ENCODE results near the gene ZNF460.
A peak's percentile ranks its signal among the peaks of the same experiment; 100 is the strongest.

ZNF460 gene

GRCh38 chr19:57305056-57305455, 24.8 kb downstream of the ZNF460 start:
- Histone ChIP-seq H3K27me3 (replicated peaks; ENCODE audit: control insufficient read depth, insufficient read depth, low read length, poor library complexity, severe bottlenecking) (no peaks in the 10 kb centered on the region), H3K27ac (ENCODE audit: insufficient read depth, low read length, poor library complexity, severe bottlenecking) (no peak overlapping the region), H3K36me3 (ENCODE audit: control insufficient read depth, insufficient read depth, low read length) (peaks cover 4% of the 10 kb centered on the region), H3K4me1 (ENCODE audit: control insufficient read depth, insufficient read depth, low read length, poor library complexity, severe bottlenecking) (no peaks in the 10 kb centered on the region), H3K9me3 (ENCODE audit: control insufficient read depth, low read length) (no peaks in the 10 kb centered on the region), H3K4me3 (ENCODE audit: insufficient read depth, low read depth, low read length, poor library complexity, severe bottlenecking) (no peak overlapping the region)
- DNase-seq: no peak

GRCh38 chr19:57308514-57308913, 28.2 kb downstream of the ZNF460 start:
- H3K36me3 ChIP-seq (ENCODE audit: control insufficient read depth, insufficient read depth, low read length): no peaks in the 10 kb centered on the region

GRCh38 chr19:57310792-57311191, 30.5 kb downstream of the ZNF460 start:
- H3K27ac ChIP-seq (ENCODE audit: insufficient read depth, low read length, poor library complexity, severe bottlenecking): no peak overlapping the region
- no peak overlapping the region for H3K4me3 ChIP-seq (ENCODE audit: insufficient read depth, low read depth, low read length, poor library complexity, severe bottlenecking)
- H3K4me1 ChIP-seq (ENCODE audit: control insufficient read depth, insufficient read depth, low read length, poor library complexity, severe bottlenecking): no peaks in the 10 kb centered on the region
- DNase-seq: no peak
- no peaks in the 10 kb centered on the region for H3K9me3 ChIP-seq (ENCODE audit: control insufficient read depth, low read length)
- H3K36me3 ChIP-seq (ENCODE audit: control insufficient read depth, insufficient read depth, low read length): no peaks in the 10 kb centered on the region
- no peaks in the 10 kb centered on the region for H3K27me3 ChIP-seq (replicated peaks; ENCODE audit: control insufficient read depth, insufficient read depth, low read length, poor library complexity, severe bottlenecking)

More at GRCh38 chr19:57308514-57308913, 28.2 kb downstream of the ZNF460 start:
- no peak for DNase-seq
- Histone ChIP-seq H3K27ac (ENCODE audit: insufficient read depth, low read length, poor library complexity, severe bottlenecking) (no peak overlapping the region), H3K27me3 (replicated peaks; ENCODE audit: control insufficient read depth, insufficient read depth, low read length, poor library complexity, severe bottlenecking) (no peaks in the 10 kb centered on the region), H3K4me3 (ENCODE audit: insufficient read depth, low read depth, low read length, poor library complexity, severe bottlenecking) (no peak overlapping the region), H3K9me3 (ENCODE audit: control insufficient read depth, low read length) (no peaks in the 10 kb centered on the region), H3K4me1 (ENCODE audit: control insufficient read depth, insufficient read depth, low read length, poor library complexity, severe bottlenecking) (no peaks in the 10 kb centered on the region)

DNA sequence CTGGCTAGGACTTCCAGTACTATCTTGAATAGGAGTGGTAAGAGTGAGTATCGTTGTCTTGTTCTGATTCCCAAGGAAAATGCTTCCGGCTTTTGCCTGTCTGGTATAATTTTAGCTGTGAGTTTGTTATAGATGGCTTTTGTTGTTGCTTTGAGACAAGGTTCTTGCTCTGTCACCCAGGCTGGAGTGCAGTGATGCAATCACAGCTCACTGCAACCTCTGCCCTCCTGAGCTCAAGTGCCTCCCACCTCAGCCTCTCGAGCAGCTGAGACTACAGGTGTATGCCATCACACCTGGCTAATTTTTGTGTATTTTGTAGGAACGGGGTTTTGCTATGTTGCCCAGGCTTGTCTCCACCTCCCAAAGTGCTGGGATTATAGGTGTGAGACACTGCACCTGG, 33.9 kb downstream of the ZNF460 start:
- Histone ChIP-seq H3K4me3 (ENCODE audit: insufficient read depth, low read depth, low read length, poor library complexity, severe bottlenecking) (no peak overlapping the region), H3K9me3 (ENCODE audit: control insufficient read depth, low read length) (no peaks in the 10 kb centered on the region), H3K27me3 (replicated peaks; ENCODE audit: control insufficient read depth, insufficient read depth, low read length, poor library complexity, severe bottlenecking) (peaks cover 6% of the 10 kb centered on the region), H3K4me1 (ENCODE audit: control insufficient read depth, insufficient read depth, low read length, poor library complexity, severe bottlenecking) (no peaks in the 10 kb centered on the region), H3K36me3 (ENCODE audit: control insufficient read depth, insufficient read depth, low read length) (no peaks in the 10 kb centered on the region), H3K27ac (ENCODE audit: insufficient read depth, low read length, poor library complexity, severe bottlenecking) (no peak overlapping the region)
- DNase-seq: no peak

GRCh38 chr19:57317503-57317902, 37.2 kb downstream of the ZNF460 start:
- Histone ChIP-seq H3K36me3 (ENCODE audit: control insufficient read depth, insufficient read depth, low read length) (peaks cover 5% of the 10 kb centered on the region), H3K27ac (ENCODE audit: insufficient read depth, low read length, poor library complexity, severe bottlenecking) (no peak overlapping the region), H3K4me1 (ENCODE audit: control insufficient read depth, insufficient read depth, low read length, poor library complexity, severe bottlenecking) (peaks cover 8% of the 10 kb centered on the region), H3K27me3 (replicated peaks; ENCODE audit: control insufficient read depth, insufficient read depth, low read length, poor library complexity, severe bottlenecking) (peaks cover 6% of the 10 kb centered on the region), H3K9me3 (ENCODE audit: control insufficient read depth, low read length) (no peaks in the 10 kb centered on the region), H3K4me3 (ENCODE audit: insufficient read depth, low read depth, low read length, poor library complexity, severe bottlenecking) (no peak overlapping the region)
- no peak for DNase-seq

GRCh38 chr19:57319869-57320179, 39.5 kb downstream of the ZNF460 start:
- H3K27me3 ChIP-seq (replicated peaks; ENCODE audit: control insufficient read depth, insufficient read depth, low read length, poor library complexity, severe bottlenecking): peaks cover 6% of the 10 kb centered on the region
- DNase-seq: no peak
- peaks cover 8% of the 10 kb centered on the region for H3K4me1 ChIP-seq (ENCODE audit: control insufficient read depth, insufficient read depth, low read length, poor library complexity, severe bottlenecking)
- peak overlapping the region; percentile 69 for H3K27ac ChIP-seq (ENCODE audit: insufficient read depth, low read length, poor library complexity, severe bottlenecking)
- peaks cover 21% of the 10 kb centered on the region for H3K36me3 ChIP-seq (ENCODE audit: control insufficient read depth, insufficient read depth, low read length)
- peak overlapping the region; percentile 54 for H3K4me3 ChIP-seq (ENCODE audit: insufficient read depth, low read depth, low read length, poor library complexity, severe bottlenecking)
- peaks cover 5% of the 10 kb centered on the region for H3K9me3 ChIP-seq (ENCODE audit: control insufficient read depth, low read length)

DNA sequence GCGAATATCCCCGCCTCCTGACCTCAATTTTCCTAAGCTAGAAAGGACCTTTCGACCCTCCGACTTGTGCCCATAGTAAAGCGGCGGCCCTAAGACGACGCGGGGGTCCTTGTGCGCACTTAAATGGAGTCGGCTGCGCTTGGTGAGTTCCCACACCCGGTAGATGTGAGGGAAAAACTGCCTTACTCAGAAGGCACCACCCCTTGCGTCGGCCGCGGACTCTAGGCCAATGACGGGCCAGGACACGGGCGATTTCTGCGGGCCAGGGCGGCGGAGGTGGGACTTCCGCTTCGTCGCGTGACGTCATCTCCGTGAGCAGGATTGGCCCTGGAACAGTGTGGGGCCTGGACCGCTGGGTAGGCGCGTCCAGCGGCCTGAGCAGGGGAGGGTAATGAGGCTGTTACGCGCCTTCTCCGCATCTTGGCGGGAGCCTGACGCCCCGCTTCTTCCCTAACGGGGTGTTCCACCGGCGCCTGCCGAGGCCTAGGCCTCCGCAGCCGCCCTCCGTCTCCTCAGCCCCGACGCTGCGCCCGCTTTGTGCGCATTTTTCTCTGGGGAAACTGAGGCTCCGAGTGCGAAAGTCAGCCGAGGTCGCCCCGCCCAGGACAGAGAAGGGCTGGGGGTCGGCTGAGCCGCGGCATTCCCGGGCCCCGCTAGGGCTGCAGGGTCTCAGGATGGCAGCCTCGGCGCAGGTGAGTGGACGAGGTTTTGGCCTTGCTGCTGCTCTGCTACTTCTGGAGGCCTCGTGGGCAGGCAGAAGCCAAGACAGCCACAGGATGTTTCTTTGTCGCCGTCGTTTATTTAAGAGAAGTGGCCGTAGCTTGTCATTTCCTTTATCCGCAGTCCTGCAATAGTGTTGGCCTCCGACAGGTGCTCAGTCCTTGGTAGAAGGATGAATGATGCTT, 40.1 kb downstream of the ZNF460 start, which contains the start of gene ZNF543:
Gene ZNF543 (plus strand): TSS at position 293 of the 905 bp plus-strand sequence. CDS start 382 bp downstream, at position 675.
- Histone ChIP-seq H3K36me3 (ENCODE audit: control insufficient read depth, insufficient read depth, low read length) (peaks cover 27% of the 10 kb centered on the region), H3K27ac (ENCODE audit: insufficient read depth, low read length, poor library complexity, severe bottlenecking) (peak within 1 kb of the TSS; percentile 69), H3K4me1 (ENCODE audit: control insufficient read depth, insufficient read depth, low read length, poor library complexity, severe bottlenecking) (peaks cover 8% of the 10 kb centered on the region), H3K9me3 (ENCODE audit: control insufficient read depth, low read length) (peaks cover 5% of the 10 kb centered on the region), H3K27me3 (replicated peaks; ENCODE audit: control insufficient read depth, insufficient read depth, low read length, poor library complexity, severe bottlenecking) (peaks cover 6% of the 10 kb centered on the region), H3K4me3 (ENCODE audit: insufficient read depth, low read depth, low read length, poor library complexity, severe bottlenecking) (peak within 1 kb of the TSS; percentile 54)
- peak; percentile 78 to 88 (median 83) for DNase-seq

DNA sequence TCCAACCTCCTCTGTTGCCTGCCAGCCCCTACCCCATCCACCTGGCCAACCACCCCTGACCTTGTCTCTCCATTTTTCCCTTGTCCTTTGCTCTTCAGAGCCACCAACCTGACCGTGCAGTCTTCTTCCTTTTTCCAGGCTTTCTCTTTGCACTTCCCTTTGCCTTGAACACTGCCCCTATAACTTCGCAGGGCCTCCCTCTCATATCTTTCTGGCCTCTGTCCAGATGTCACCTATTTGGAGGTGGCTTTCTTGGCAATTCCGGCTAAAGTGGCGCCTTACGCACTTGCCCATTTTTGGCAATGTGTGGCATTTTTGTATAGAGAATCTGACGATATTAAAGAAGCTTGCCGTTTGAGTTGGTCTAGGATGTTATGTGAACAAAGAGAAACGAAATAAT, 40.8 kb downstream of the ZNF460 start:
- Histone ChIP-seq H3K4me1 (ENCODE audit: control insufficient read depth, insufficient read depth, low read length, poor library complexity, severe bottlenecking) (peaks cover 8% of the 10 kb centered on the region), H3K27ac (ENCODE audit: insufficient read depth, low read length, poor library complexity, severe bottlenecking) (no peak overlapping the region), H3K36me3 (ENCODE audit: control insufficient read depth, insufficient read depth, low read length) (peaks cover 34% of the 10 kb centered on the region)

GRCh38 chr19:57321751-57322150, 41.5 kb downstream of the ZNF460 start:
- Histone ChIP-seq H3K36me3 (ENCODE audit: control insufficient read depth, insufficient read depth, low read length) (peaks cover 40% of the 10 kb centered on the region), H3K4me1 (ENCODE audit: control insufficient read depth, insufficient read depth, low read length, poor library complexity, severe bottlenecking) (peaks cover 8% of the 10 kb centered on the region), H3K9me3 (ENCODE audit: control insufficient read depth, low read length) (peaks cover 5% of the 10 kb centered on the region), H3K4me3 (ENCODE audit: insufficient read depth, low read depth, low read length, poor library complexity, severe bottlenecking) (no peak overlapping the region), H3K27me3 (replicated peaks; ENCODE audit: control insufficient read depth, insufficient read depth, low read length, poor library complexity, severe bottlenecking) (peaks cover 6% of the 10 kb centered on the region), H3K27ac (ENCODE audit: insufficient read depth, low read length, poor library complexity, severe bottlenecking) (no peak overlapping the region)
- no peak for DNase-seq

More for the DNA sequence above, 40.8 kb downstream of the ZNF460 start:
- no peak for DNase-seq
- peak overlapping the region; percentile 54 for H3K4me3 ChIP-seq (ENCODE audit: insufficient read depth, low read depth, low read length, poor library complexity, severe bottlenecking)
- peaks cover 5% of the 10 kb centered on the region for H3K9me3 ChIP-seq (ENCODE audit: control insufficient read depth, low read length)
- peaks cover 6% of the 10 kb centered on the region for H3K27me3 ChIP-seq (replicated peaks; ENCODE audit: control insufficient read depth, insufficient read depth, low read length, poor library complexity, severe bottlenecking)

DNA sequence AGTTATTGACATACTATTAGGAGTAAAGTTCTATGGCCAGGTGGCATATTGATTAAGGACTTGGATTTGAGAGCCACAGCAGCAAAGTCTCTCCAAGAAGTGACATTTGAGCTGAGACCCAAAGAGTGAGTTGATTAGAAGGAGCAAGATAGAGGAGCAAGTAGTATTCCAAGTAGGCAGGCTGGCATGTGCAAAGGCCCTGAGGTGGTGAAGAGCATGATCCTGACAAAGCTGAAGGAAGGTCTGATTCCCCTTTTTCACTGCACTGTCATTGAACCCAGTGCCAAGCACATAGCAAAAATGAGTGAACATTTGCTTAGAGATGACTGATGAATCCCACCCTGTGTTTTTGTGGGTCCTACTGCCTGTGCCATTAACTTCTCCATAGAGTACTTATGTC, 44.7 kb downstream of the ZNF460 start:
- H3K36me3 ChIP-seq (ENCODE audit: control insufficient read depth, insufficient read depth, low read length): peaks cover 63% of the 10 kb centered on the region

More for the DNA sequence above, 44.7 kb downstream of the ZNF460 start:
- Histone ChIP-seq H3K9me3 (ENCODE audit: control insufficient read depth, low read length) (peaks cover 21% of the 10 kb centered on the region), H3K4me1 (ENCODE audit: control insufficient read depth, insufficient read depth, low read length, poor library complexity, severe bottlenecking) (peaks cover 10% of the 10 kb centered on the region), H3K27ac (ENCODE audit: insufficient read depth, low read length, poor library complexity, severe bottlenecking) (no peak overlapping the region), H3K27me3 (replicated peaks; ENCODE audit: control insufficient read depth, insufficient read depth, low read length, poor library complexity, severe bottlenecking) (no peaks in the 10 kb centered on the region), H3K4me3 (ENCODE audit: insufficient read depth, low read depth, low read length, poor library complexity, severe bottlenecking) (no peak overlapping the region)
- DNase-seq: no peak

Data from effector memory CD4-positive, alpha-beta T cell (primary cell).